ENCODE results near the gene SEZ6L2.
"Not testable (repeated sequence)": the region's sequence is repeated elsewhere in the genome, so short reads cannot be mapped to it uniquely, and the experiment has no call there.

The SEZ6L2 gene

GRCh38 chr16:29849505-29849904, 49.8 kb downstream of the SEZ6L2 start:
- DNase-seq: no peak

- peak; percentile 87 for DNase-seq
These were observed 50.7 kb downstream of the SEZ6L2 start for GRCh38 chr16:29848420-29849297.

GRCh38 chr16:29845656-29846055, 53.7 kb downstream of the SEZ6L2 start:
- DNase-seq: no peak

GRCh38 chr16:29844575-29845331, 54.6 kb downstream of the SEZ6L2 start:
- no peak for DNase-seq

GRCh38 chr16:29843931-29844330, 55.4 kb downstream of the SEZ6L2 start:
- no peak for DNase-seq

GRCh38 chr16:29842732-29843346, 56.5 kb downstream of the SEZ6L2 start:
- peak; percentile 34 for DNase-seq

DNA sequence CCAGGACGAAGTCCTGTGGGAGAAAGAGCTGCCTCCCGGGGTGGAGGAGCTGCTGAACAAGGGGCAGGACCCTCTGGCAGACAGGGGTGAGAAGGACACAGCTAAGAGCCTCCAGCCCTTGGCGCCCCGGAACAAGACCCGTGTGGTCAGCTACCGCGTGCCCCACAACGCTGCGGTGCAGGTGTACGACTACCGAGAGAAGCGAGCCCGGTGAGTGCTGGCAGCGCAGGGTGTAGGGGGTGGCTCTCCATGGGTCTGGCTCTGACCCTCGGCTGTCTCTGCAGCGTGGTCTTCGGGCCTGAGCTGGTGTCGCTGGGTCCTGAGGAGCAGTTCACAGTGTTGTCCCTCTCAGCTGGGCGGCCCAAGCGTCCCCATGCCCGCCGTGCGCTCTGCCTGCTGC, 57.7 kb downstream of the SEZ6L2 start:
- no peak for DNase-seq

GRCh38 chr16:29840240-29840639, 59.1 kb downstream of the SEZ6L2 start:
- DNase-seq: no peak

DNA sequence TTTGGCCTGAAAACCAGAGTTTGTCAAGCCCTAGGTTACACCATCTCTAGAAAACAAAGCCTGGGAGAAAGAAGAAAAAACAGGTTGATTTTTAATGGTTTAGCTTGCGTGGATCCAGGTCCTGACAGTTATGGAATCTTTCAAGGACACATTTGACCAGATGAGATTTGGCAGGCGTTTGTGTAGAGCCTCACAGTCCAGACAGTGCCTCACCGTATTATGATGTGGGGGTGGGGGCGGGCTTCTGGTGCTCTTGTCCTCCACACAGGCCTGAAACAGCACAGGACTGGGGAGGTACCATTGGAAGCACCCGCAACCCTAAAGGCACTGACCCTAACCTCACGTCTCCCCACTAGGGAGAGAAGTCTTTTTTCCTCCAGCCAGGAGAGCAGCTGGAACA, 59.5 kb downstream of the SEZ6L2 start:
- no peak for DNase-seq

- DNase-seq: no peak
These were observed 61.5 kb downstream of the SEZ6L2 start for GRCh38 chr16:29837841-29838240.

- DNase-seq: no peak
These were observed 62.7 kb downstream of the SEZ6L2 start for GRCh38 chr16:29836623-29837022.

DNA sequence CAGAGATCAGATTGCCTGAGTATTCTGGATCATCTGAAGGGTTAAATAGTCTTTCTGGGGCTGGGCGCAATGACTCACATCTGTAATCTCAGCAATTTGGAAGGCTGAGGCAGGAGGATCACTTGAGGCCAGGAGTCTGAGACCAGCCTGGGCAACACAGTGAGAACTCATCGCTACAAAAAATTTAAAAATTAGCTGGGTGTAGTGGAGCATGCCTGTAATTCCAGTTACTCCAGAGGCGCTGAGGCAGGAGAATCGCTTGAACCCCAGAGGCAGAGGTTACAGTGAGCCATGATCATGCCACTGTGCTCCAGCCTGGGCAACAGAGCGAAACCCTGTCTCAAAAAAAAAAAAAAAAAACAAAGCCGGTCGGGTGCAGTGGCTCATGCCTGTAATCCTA, 63.4 kb downstream of the SEZ6L2 start:
- no peak for DNase-seq

DNA sequence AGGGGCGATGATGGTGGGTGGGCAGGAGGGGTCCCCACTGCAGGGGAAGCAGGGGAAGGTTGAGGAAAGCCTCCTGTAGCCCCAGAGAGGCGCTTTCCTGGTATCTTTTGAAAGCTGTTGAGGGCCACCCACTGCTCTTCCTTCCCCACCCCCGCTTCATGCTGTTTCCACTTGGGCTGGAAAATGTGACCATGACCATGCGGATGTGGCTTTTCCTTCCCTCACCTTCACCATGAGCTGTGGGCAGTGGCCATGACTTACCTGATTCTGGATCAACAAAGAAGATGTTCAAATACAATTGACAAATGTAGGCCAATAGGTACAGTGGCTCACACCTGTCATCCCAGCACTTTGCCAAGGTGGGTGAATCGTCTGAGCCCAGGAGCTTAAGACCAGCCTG, 65.3 kb downstream of the SEZ6L2 start:
- no peak for DNase-seq

DNA sequence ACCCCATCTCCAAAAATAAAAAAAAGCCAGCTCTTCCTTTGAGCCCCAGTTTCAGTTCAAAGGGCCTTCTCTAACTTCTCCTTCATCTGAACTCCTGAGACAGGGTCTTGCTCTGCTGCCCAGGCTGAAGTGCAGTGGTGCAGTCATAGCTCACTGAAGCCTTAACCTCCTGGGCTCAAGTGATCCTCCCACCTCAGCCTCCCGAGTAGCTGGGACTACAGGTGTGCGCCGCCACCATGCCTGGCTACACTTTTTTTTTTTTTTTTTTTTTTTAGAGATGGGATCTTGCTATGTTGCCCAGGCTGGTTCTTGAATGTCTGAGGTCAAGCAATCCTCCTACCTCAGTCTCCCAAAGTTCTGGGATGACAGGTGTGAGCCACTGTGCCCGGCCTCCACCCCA, 66.1 kb downstream of the SEZ6L2 start:
- not testable (repeated sequence) for DNase-seq

- no peak for DNase-seq
These were observed 67.9 kb downstream of the SEZ6L2 start for GRCh38 chr16:29831490-29831889.

DNA sequence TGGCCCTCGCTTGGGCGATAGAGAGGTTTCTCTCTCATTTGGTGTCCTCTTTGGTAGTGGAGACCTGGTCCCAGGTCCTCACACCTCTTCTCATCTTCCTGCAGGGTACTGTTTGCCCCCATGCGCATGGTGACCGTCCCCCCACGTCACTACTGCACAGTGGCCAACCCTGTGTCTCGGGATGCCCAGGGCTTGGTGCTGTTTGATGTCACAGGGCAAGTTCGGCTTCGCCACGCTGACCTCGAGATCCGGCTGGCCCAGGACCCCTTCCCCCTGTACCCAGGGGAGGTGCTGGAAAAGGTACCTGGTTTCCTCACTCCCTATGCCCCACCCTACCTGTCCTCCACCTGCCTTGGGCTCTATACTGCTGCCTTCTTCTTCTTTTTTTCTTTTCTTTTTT, 68.6 kb downstream of the SEZ6L2 start:
- no peak for DNase-seq

GRCh38 chr16:29826342-29826695, 73.0 kb downstream of the SEZ6L2 start:
- DNase-seq: no peak

DNA sequence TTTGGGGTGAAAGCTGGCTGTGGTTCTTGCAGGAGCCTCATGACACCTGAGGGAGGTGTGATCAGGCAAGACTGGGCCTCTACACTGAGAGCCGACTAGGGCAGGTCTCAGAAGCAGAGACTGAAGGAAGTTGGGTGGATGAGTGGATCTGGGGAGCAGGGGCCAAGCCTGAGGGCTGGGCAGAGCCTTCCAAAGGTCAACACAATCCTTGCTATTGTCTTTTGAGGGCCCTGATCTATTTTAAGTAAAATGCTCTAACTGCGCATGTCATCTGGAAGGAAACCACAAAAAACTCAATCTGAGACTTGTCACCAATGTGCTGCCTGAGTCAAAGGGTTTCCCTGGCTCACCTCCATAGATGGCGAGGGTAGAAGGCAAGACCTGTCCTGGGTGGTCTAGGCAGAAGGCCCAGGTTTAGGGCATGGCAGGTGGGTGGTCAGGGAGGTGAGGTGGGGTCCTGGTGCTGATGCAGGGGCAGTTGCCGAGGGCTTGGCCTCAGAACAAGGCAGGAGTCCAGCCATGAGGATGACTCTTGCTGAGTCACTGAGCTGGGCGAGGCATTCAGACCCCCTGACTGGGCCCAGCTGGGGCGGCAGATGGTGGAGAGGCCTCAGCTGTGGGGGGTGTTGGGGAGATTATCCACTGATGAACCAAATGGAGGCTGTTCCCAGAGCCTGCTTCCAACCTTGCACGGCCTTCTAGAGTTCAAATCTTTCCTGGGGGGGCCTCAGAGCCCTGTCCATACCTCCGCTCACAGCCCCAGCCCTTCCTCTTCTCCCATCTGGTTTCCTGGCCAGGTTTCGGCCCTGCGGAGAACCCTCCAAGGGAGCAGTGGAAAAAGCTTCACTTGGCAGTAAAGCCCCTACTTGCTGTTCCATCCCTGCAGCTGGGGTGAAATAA, 74.0 kb downstream of the SEZ6L2 start:
- peak; percentile 34 for DNase-seq

- DNase-seq: peak; percentile 31
These were observed 74.7 kb downstream of the SEZ6L2 start for GRCh38 chr16:29824589-29825144.

- DNase-seq: no peak
These were observed 77.7 kb downstream of the SEZ6L2 start for GRCh38 chr16:29821643-29822115.

Measured in OCI-M1 (cell line).